ENCODE data around the gene FTCDNL1. TPM values are rescaled to one million over a fixed set of nuclear protein-coding genes. Genes with fewer than 3 reads are reported as not detected.

FTCDNL1 gene
- 3.0 TPM for total RNA-seq
- long read RNA-seq, partial matches to known transcripts: 0 of 4 reads
- long read RNA-seq, other reads (novel, unspliced or antisense): 4 of 4 reads

GRCh38 chr2:199850718-199851500 lies at the start of gene FTCDNL1:
TSS of gene FTCDNL1 (minus strand) at chr2:199851192. CDS start at chr2:199848962, 2,230 bp downstream.
- intact Hi-C loops (cut with DNase I): no loop called here
- peak; percentile 91 for ATAC-seq
- DNase-seq (ENCODE audit: missing footprints): peak; percentile 82

- DNase-seq (ENCODE audit: missing footprints) (no peak), ATAC-seq (no peak)
- intact Hi-C loops (cut with DNase I): no loop called here
Measured at GRCh38 chr2:199896617-199897016, 45.6 kb upstream of the FTCDNL1 start.

- DNase-seq (ENCODE audit: missing footprints) (no peak), ATAC-seq (no peak)
- intact Hi-C loops (cut with DNase I): no loop called here
Measured at GRCh38 chr2:199895406-199895805, 44.4 kb upstream of the FTCDNL1 start.

- no peak for ATAC-seq
- intact Hi-C loops (cut with DNase I): no loop called here
Measured at GRCh38 chr2:199883474-199884212, 32.7 kb upstream of the FTCDNL1 start.

GRCh38 chr2:199882667-199883066 lies 31.7 kb upstream of the FTCDNL1 start:
- intact Hi-C loops (cut with DNase I): no loop called here
- ATAC-seq (no peak), DNase-seq (ENCODE audit: missing footprints) (no peak)

More at GRCh38 chr2:199883474-199884212, 32.7 kb upstream of the FTCDNL1 start:
- DNase-seq (ENCODE audit: missing footprints): no peak

GRCh38 chr2:199875400-199875799 lies 24.4 kb upstream of the FTCDNL1 start:
- ATAC-seq: no peak
- intact Hi-C loops (cut with DNase I): no loop called here
- DNase-seq (ENCODE audit: missing footprints): no peak

- ATAC-seq: no peak
Measured at GRCh38 chr2:199874209-199874608, 23.2 kb upstream of the FTCDNL1 start.

GRCh38 chr2:199870581-199870980 lies 19.6 kb upstream of the FTCDNL1 start:
- intact Hi-C loops (cut with DNase I): no loop called here
- no peak for ATAC-seq

More at GRCh38 chr2:199874209-199874608, 23.2 kb upstream of the FTCDNL1 start:
- intact Hi-C loops (cut with DNase I): no loop called here
- no peak for DNase-seq (ENCODE audit: missing footprints)

GRCh38 chr2:199869653-199870052 lies 18.7 kb upstream of the FTCDNL1 start:
- intact Hi-C loops (cut with DNase I): no loop called here
- DNase-seq (ENCODE audit: missing footprints): no peak
- ATAC-seq: no peak

More at GRCh38 chr2:199870581-199870980, 19.6 kb upstream of the FTCDNL1 start:
- DNase-seq (ENCODE audit: missing footprints): no peak

- ATAC-seq (no peak), DNase-seq (ENCODE audit: missing footprints) (no peak)
- intact Hi-C loops (cut with DNase I): no loop called here
Measured at GRCh38 chr2:199869227-199869541, 18.2 kb upstream of the FTCDNL1 start.

GRCh38 chr2:199868431-199869226 lies 17.6 kb upstream of the FTCDNL1 start:
- DNase-seq (ENCODE audit: missing footprints) (no peak), ATAC-seq (no peak)
- intact Hi-C loops (cut with DNase I): no loop called here

GRCh38 chr2:199865905-199866304 lies 14.9 kb upstream of the FTCDNL1 start:
- no peak for ATAC-seq
- intact Hi-C loops (cut with DNase I): no loop called here
- no peak for DNase-seq (ENCODE audit: missing footprints)

- DNase-seq (ENCODE audit: missing footprints) (no peak), ATAC-seq (no peak)
- intact Hi-C loops (cut with DNase I): no loop called here
Measured at GRCh38 chr2:199862788-199863187, 11.8 kb upstream of the FTCDNL1 start.

GRCh38 chr2:199861132-199861774 lies 10.3 kb upstream of the FTCDNL1 start:
- DNase-seq (ENCODE audit: missing footprints): no peak
- intact Hi-C loops (cut with DNase I): no loop called here
- ATAC-seq: no peak

- no peak for ATAC-seq
- intact Hi-C loops (cut with DNase I): no loop called here
- DNase-seq (ENCODE audit: missing footprints): no peak
Measured at GRCh38 chr2:199855812-199856211, 4.8 kb upstream of the FTCDNL1 start.

GRCh38 chr2:199851883-199852282 lies 891 bp upstream of the FTCDNL1 start:
- no peak for ATAC-seq
- intact Hi-C loops (cut with DNase I): no loop called here

GRCh38 chr2:199851501-199851810 lies 464 bp upstream of the FTCDNL1 start:
- no peak for ATAC-seq
- intact Hi-C loops (cut with DNase I): no loop called here
- no peak for DNase-seq (ENCODE audit: missing footprints)

More at GRCh38 chr2:199851883-199852282, 891 bp upstream of the FTCDNL1 start:
- no peak for DNase-seq (ENCODE audit: missing footprints)

GRCh38 chr2:199850218-199850717 lies 724 bp downstream of the FTCDNL1 start:
- no peak for ATAC-seq
- no peak for DNase-seq (ENCODE audit: missing footprints)
- intact Hi-C loops (cut with DNase I): no loop called here
